ENCODE data around the gene MRAS. TPM values are rescaled to one million over a fixed set of nuclear protein-coding genes. Genes with fewer than 3 reads are reported as not detected.

MRAS gene
- total and polyA plus RNA-seq, 2 of the 13 experiments (the other 11 are each of a cell fraction or from before 2014, with no cell fraction given) = 8.8 to 36.2 TPM

GRCh38 chr3:138329127-138329983, 19.0 kb upstream of the MRAS start, which contains the start of gene NME9 (continued):
- TF ChIP-seq MLXIP (CRISPR knock-in tag; IDR thresholded peaks at IDR 0.05; ENCODE audit: borderline replicate concordance) = no peak
- TF ChIP-seq ZNF335 (CRISPR knock-in tag; IDR thresholded peaks at IDR 0.05) = no peak
- TF ChIP-seq ZFP91 (CRISPR knock-in tag; IDR thresholded peaks at IDR 0.05; ENCODE audit: borderline replicate concordance) = peak; percentile 68; the same call in 1 of the 2 replicates
- TF ChIP-seq DZIP1 (CRISPR knock-in tag; IDR thresholded peaks at IDR 0.05) = no peak
- no peak for TF ChIP-seq GATAD1 (CRISPR knock-in tag; IDR thresholded peaks at IDR 0.05)
- TF ChIP-seq ZNF484 (CRISPR knock-in tag; IDR thresholded peaks at IDR 0.05; ENCODE audit: borderline replicate concordance, low read depth) = no peak
- no peak for TF ChIP-seq MAF1 (CRISPR knock-in tag; IDR thresholded peaks at IDR 0.05; ENCODE audit: borderline replicate concordance)
- TF ChIP-seq ADNP (CRISPR knock-in tag; IDR thresholded peaks at IDR 0.05) = no peak
- TF ChIP-seq ARID5B (CRISPR knock-in tag; IDR thresholded peaks at IDR 0.05) = no peak
- no peak for TF ChIP-seq ZNF83 (CRISPR knock-in tag; IDR thresholded peaks at IDR 0.05; ENCODE audit: borderline replicate concordance)
- TF ChIP-seq TSC22D2 (CRISPR knock-in tag; IDR thresholded peaks at IDR 0.05; ENCODE audit: borderline replicate concordance) = no peak
- TF ChIP-seq ZNF577 (CRISPR knock-in tag; IDR thresholded peaks at IDR 0.05; ENCODE audit: borderline replicate concordance, low read depth) = no peak
- 0 out of 2 replicates have a peak, but pooled peaks have one; percentile 11 for TF ChIP-seq CREB1 (IDR thresholded peaks at IDR 0.05)
- no peak for TF ChIP-seq CREB1 (CRISPR knock-in tag; IDR thresholded peaks at IDR 0.05)
- peak; percentile 60; the same call in 1 of the 2 replicates for TF ChIP-seq ZFP36L1 (CRISPR knock-in tag; IDR thresholded peaks at IDR 0.05)
